Measurements from ENCODE around the gene ZNF467. TPM values are rescaled to one million over a fixed set of nuclear protein-coding genes. Genes with fewer than 3 reads are reported as not detected.
A peak's percentile ranks its signal among the peaks of the same experiment; 100 is the strongest.

The ZNF467 gene
- total RNA-seq, 1 experiment from 2014 or later = 18.1 TPM

DNA sequence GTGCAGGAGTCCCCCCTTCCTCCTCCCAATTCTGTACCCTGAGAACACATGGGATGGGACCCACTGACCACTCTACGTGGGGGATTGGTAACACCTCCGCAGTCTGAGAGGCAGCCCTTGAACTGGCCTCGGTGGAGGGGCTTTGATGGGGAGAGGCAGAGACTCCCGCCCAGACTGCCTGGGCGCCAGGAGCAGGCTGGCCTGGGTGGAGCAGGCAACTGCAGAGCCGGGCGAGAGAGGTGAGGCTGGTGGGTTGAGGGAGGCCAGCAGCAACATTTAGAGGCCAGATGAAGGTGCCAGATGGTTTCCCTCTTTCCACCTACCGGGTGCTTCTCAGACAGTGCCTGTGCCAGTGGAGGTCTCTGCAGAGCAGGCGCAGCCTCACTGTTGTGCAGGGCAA is 30.7 kb upstream of the ZNF467 start:
- no peak for DNase-seq (ENCODE audit: low read depth, low spot score)
- POLR2A ChIA-PET = no interaction called here
- Histone ChIP-seq H3K4me1 (ENCODE audit: control insufficient read depth, insufficient read depth, low read length) (no peaks in the 10 kb centered on the region), H3K36me3 (ENCODE audit: control insufficient read depth, insufficient read depth, low read length) (no peaks in the 10 kb centered on the region), H3K27ac (ENCODE audit: low read length) (no peak overlapping the region), H3K9me3 (ENCODE audit: control insufficient read depth, insufficient read depth, low read depth, low read length) (no peaks in the 10 kb centered on the region), H3K4me3 (ENCODE audit: low read depth in 2 of 2, low read length in 2 of 2) (no peak overlapping the region), H3K27me3 (ENCODE audit: control insufficient read depth, insufficient read depth, low read length) (no peaks in the 10 kb centered on the region)
- in situ Hi-C loops (cut with HindIII; ENCODE audit: low pct_unique_long_range_greater_than_20kb, low sequenced_read_pairs) = no loop called here
- ATAC-seq = peak; percentile 27; the same call in 1 of the 2 replicates
- CTCF ChIA-PET = no interaction called here
- intact Hi-C loops (cut with micrococcal nuclease; ENCODE audit: unreplicated experiment) = no loop called here
- no TSS peak for BruUV-seq (replicated peaks)
- TF ChIP-seq SIN3A (IDR thresholded peaks at IDR 0.05; ENCODE audit: borderline replicate concordance, insufficient read depth, low read depth, low read length) (no peak), TCF7L2 (IDR thresholded peaks at IDR 0.05; ENCODE audit: low read depth, low read length) (no peak), POLR2AphosphoS5 (IDR thresholded peaks at IDR 0.05; ENCODE audit: low read depth, low read length) (no peak)
- TF ChIP-seq, protein P1, sequence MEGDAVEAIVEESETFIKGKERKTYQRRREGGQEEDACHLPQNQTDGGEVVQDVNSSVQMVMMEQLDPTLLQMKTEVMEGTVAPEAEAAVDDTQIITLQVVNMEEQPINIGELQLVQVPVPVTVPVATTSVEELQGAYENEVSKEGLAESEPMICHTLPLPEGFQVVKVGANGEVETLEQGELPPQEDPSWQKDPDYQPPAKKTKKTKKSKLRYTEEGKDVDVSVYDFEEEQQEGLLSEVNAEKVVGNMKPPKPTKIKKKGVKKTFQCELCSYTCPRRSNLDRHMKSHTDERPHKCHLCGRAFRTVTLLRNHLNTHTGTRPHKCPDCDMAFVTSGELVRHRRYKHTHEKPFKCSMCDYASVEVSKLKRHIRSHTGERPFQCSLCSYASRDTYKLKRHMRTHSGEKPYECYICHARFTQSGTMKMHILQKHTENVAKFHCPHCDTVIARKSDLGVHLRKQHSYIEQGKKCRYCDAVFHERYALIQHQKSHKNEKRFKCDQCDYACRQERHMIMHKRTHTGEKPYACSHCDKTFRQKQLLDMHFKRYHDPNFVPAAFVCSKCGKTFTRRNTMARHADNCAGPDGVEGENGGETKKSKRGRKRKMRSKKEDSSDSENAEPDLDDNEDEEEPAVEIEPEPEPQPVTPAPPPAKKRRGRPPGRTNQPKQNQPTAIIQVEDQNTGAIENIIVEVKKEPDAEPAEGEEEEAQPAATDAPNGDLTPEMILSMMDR (IDR thresholded peaks at IDR 0.05) = no peak
- TF ChIP-seq, protein P2, sequence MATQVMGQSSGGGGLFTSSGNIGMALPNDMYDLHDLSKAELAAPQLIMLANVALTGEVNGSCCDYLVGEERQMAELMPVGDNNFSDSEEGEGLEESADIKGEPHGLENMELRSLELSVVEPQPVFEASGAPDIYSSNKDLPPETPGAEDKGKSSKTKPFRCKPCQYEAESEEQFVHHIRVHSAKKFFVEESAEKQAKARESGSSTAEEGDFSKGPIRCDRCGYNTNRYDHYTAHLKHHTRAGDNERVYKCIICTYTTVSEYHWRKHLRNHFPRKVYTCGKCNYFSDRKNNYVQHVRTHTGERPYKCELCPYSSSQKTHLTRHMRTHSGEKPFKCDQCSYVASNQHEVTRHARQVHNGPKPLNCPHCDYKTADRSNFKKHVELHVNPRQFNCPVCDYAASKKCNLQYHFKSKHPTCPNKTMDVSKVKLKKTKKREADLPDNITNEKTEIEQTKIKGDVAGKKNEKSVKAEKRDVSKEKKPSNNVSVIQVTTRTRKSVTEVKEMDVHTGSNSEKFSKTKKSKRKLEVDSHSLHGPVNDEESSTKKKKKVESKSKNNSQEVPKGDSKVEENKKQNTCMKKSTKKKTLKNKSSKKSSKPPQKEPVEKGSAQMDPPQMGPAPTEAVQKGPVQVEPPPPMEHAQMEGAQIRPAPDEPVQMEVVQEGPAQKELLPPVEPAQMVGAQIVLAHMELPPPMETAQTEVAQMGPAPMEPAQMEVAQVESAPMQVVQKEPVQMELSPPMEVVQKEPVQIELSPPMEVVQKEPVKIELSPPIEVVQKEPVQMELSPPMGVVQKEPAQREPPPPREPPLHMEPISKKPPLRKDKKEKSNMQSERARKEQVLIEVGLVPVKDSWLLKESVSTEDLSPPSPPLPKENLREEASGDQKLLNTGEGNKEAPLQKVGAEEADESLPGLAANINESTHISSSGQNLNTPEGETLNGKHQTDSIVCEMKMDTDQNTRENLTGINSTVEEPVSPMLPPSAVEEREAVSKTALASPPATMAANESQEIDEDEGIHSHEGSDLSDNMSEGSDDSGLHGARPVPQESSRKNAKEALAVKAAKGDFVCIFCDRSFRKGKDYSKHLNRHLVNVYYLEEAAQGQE (IDR thresholded peaks at IDR 0.05; ENCODE audit: insufficient read depth in 1 of 2, low read depth in 2 of 2, low read length in 1 of 2) = no peak

DNA sequence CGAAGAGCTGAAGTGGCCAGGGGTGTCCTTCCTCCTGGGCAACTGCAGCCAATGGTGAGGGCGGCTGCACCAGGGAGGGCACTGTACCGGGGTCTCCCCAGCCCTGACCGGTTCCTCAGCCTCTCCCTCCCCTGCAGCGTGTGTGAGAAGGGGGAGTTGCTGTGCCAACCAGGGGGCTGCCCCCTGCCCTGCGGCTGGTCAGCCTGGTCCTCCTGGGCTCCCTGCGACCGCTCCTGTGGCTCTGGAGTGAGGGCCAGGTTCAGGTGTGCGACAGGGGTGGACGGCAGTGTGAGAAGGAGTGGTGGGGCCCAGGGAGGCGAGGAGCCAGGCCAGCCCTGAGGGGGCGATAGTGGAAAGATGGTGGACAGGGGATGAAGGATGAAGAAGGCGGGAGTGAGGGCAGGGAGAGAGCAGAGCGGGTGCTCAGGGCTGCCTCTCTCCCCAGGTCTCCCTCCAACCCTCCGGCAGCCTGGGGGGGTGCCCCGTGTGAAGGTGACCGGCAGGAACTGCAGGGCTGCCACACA is 30.2 kb upstream of the ZNF467 start:
- no peaks in the 10 kb centered on the region for H3K27me3 ChIP-seq (ENCODE audit: control insufficient read depth, insufficient read depth, low read length)
- in situ Hi-C loops (cut with HindIII; ENCODE audit: low pct_unique_long_range_greater_than_20kb, low sequenced_read_pairs) (no loop called here), intact Hi-C loops (cut with micrococcal nuclease; ENCODE audit: unreplicated experiment) (no loop called here)
- DNase-seq (ENCODE audit: low read depth, low spot score) (no peak), ATAC-seq (0 out of 2 replicates have a peak, but pooled peaks have one; percentile 6)
- no peaks in the 10 kb centered on the region for H3K4me1 ChIP-seq (ENCODE audit: control insufficient read depth, insufficient read depth, low read length)
- POLR2A ChIA-PET = no interaction called here
- no peak for TF ChIP-seq TCF7L2 (IDR thresholded peaks at IDR 0.05; ENCODE audit: low read depth, low read length)
- TF ChIP-seq, protein P1 (IDR thresholded peaks at IDR 0.05) = 0 out of 2 replicates have a peak, but pooled peaks have one; percentile 19
- no peak overlapping the region for H3K27ac ChIP-seq (ENCODE audit: low read length)
- BruUV-seq (replicated peaks) = no TSS peak
- H3K9me3 ChIP-seq (ENCODE audit: control insufficient read depth, insufficient read depth, low read depth, low read length) = no peaks in the 10 kb centered on the region
- no peaks in the 10 kb centered on the region for H3K36me3 ChIP-seq (ENCODE audit: control insufficient read depth, insufficient read depth, low read length)
- CTCF ChIA-PET = no interaction called here
- H3K4me3 ChIP-seq (ENCODE audit: low read depth in 2 of 2, low read length in 2 of 2) = no peak overlapping the region

Measured in Panc1 (cell line).